GM18505 (cell line): ENCODE data around the gene TULP3.

ENCODE experiments used
- ATAC-seq: cut with Tn5 transposase; IDR thresholded peaks from one replicate; pipeline ENCODE4 v1.9.1; 2021; ENCODE audit not compliant: unreplicated experiment
- POLR2A ChIP-seq: IDR thresholded peaks from 4 replicates; pipeline ENCODE4 v1.6.1; 2011; ENCODE audit warnings: borderline replicate concordance; ENCODE audit not compliant: insufficient read depth, insufficient read length; ENCODE audit errors: extremely low read depth

The TULP3 gene

GRCh38 chr12:2924019-2924418 lies 33.3 kb downstream of the TULP3 start:
- ATAC-seq: no peak
- no peak for TF ChIP-seq POLR2A

GRCh38 chr12:2925322-2925995 lies 34.8 kb downstream of the TULP3 start:
- TF ChIP-seq POLR2A: no peak
- no peak for ATAC-seq

DNA sequence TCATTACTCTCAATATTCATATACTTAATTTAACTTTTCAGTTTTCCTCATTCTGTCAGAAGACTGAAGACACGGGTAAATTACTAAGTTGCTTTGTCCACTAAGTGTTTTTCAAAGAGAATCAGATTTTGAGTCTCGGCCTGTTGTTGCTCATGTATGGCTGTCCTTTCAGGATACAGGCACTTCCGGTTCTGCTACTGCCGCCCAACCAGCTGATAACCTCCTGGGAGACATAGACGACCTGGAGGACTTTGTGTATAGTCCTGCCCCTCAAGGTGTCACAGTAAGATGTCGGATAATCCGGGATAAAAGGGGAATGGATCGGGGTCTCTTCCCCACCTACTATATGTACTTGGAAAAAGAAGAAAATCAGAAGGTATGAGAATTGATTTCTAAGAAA lies 40.2 kb downstream of the TULP3 start:
- TF ChIP-seq POLR2A: no peak
- ATAC-seq: no peak

- ATAC-seq: no peak
These were observed 42.9 kb downstream of the TULP3 start for GRCh38 chr12:2933586-2933985.

GRCh38 chr12:2934371-2934770 lies 43.7 kb downstream of the TULP3 start:
- no peak for ATAC-seq
- TF ChIP-seq POLR2A: no peak

More at GRCh38 chr12:2933586-2933985, 42.9 kb downstream of the TULP3 start:
- no peak for TF ChIP-seq POLR2A

DNA sequence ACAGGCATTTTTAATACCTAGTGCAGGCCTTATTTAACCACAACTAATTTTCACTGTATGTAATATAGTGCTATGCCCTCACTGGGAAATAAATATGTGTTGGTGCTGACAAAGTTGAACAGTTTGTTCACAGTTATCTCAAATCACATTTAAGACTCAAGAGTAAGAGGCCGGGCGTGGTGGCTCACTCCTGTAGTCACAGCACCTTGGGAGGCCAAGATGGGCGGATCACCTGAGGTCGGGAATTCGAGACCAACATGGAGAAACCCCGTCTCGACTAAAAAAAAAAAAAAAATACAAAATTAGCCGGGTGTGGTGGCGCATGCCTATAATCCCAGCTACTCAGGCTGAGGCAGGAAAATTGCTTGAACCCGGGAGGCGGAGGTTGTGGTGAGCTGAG lies 45.6 kb downstream of the TULP3 start:
- no peak for ATAC-seq
- TF ChIP-seq POLR2A: no peak

DNA sequence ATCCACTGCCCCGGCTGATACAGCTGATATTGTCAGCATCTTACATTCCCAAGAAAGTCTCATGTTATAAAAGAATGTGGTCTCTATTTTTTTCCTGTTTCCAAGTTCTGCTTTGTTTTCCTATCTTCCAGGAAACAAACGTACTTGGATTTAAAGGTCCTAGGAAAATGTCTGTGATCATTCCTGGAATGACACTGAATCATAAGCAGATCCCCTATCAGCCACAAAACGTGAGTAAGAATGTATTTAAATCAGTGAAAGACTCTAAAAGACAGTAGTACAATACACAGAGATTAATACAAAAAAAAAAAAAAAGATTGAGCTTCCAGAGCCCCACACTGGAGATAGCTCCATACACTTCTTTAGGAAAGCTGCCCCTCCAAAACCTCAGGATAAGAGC lies 46.8 kb downstream of the TULP3 start:
- TF ChIP-seq POLR2A: no peak
- no peak for ATAC-seq

- no peak for ATAC-seq
- no peak for TF ChIP-seq POLR2A
These were observed 48.5 kb downstream of the TULP3 start for GRCh38 chr12:2939191-2939590.

GRCh38 chr12:2940564-2940963 lies 49.9 kb downstream of the TULP3 start:
- ATAC-seq: no peak
- TF ChIP-seq POLR2A: no peak

- no peak for TF ChIP-seq POLR2A
- ATAC-seq: no peak
These were observed 50.8 kb downstream of the TULP3 start for GRCh38 chr12:2941524-2941923.

DNA sequence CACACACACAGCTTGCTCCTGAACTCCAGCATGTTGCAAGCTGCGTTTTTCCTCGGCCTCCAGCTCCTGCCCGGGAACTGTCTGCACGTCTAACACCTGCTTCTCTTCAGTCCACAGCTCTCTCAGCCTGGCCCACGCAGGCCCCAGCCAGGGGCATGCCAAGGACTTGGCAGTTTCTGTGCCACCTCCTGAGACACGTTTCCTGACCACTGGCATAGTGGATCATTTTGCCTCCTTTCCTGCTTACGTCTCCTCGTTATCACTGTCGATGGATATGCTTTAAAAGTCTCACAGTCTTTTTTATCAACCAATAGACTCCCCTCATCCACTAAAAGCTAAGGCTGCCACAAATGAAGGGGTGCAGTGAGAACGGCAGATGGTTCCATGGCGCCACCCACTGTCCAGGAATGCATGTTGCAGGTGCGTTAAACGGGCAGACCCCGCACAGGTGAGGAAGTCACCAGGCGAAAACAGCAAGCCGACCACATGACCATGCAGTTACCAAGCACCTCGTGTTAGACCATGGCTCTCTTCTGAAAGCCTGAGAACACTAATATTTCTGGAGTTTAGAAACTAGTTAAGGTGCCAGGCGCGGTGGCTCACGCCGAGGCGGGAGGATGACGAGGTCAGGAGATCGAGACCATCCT lies 53.8 kb downstream of the TULP3 start:
- no peak for TF ChIP-seq POLR2A
- no peak for ATAC-seq

DNA sequence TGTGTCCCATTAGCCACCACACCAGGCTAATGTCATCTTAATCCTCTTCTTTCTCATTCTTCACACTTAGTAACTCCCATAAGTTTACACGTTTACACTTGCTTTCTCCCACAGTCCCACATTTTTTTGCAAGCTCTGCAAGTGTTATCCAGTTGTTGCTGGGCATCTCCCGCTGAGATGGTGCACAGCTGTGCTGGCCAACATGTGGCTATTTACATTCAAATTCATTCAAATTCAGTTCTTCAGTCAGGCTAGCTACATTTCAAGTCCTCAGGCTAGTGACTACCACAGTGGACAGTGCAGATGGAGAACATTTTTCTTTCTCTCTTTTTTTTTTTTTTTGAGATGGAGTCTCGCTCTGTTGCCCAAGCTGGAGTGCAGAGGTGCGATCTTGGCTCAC lies 58.7 kb downstream of the TULP3 start:
- no peak for ATAC-seq
- no peak for TF ChIP-seq POLR2A

GRCh38 chr12:2955888-2956287 lies 65.2 kb downstream of the TULP3 start:
- no peak for ATAC-seq
- no peak for TF ChIP-seq POLR2A

GRCh38 chr12:2957816-2958431 lies 67.2 kb downstream of the TULP3 start:
- no peak for TF ChIP-seq POLR2A
- no peak for ATAC-seq
